GM12891 (cell line): Measurements from ENCODE around the gene SCAPER.

ENCODE experiments used
- PAX5 ChIP-seq: IDR thresholded peaks from 2 replicates; pipeline ENCODE4 v1.6.1; 2011; ENCODE audit warnings: low read length, moderate library complexity, mild to moderate bottlenecking; ENCODE audit not compliant: insufficient read depth, severe bottlenecking
- POLR2A ChIP-seq: IDR thresholded peaks from 2 replicates; pipeline ENCODE4 v1.6.1; 2011; ENCODE audit warnings: low read depth, low read length, control low read depth
- POLR2AphosphoS5 ChIP-seq: IDR thresholded peaks from 2 replicates; pipeline ENCODE4 v1.6.1; 2011; ENCODE audit warnings: low read depth, low read length, control low read depth
- POU2F2 ChIP-seq: IDR thresholded peaks from 2 replicates; pipeline ENCODE4 v1.6.1; 2011; ENCODE audit warnings: low read depth, mild to moderate bottlenecking, control low read depth, low read length, moderate library complexity
- TAF1 ChIP-seq: IDR thresholded peaks from 2 replicates; pipeline ENCODE4 v1.6.1; 2011; ENCODE audit warnings: low read depth, low read length, control low read depth

GRCh38 chr15:76730262-76730661, 174.9 kb downstream of the SCAPER start:
- TF ChIP-seq POLR2AphosphoS5 (no peak), POLR2A (no peak), TAF1 (no peak), PAX5 (no peak), POU2F2 (no peak)
